Esophagus muscularis mucosa (tissue), 3 donors: ENCODE measurements around the gene SPATA24.

ENCODE experiments used
- CTCF ChIP-seq, 3 experiments: fragments of 200-600 bp in 2 of 3; fragments of 450-650 bp in 1 of 3; sonication (generic) in 2 of 3; IDR thresholded peaks; one replicate each; pipeline ENCODE4 v1.5.1; 2017 to 2019; ENCODE audit warnings: antibody characterized with exemption in 3 of 3, mild to moderate bottlenecking in 2 of 3, moderate library complexity in 1 of 3
- EP300 ChIP-seq: sonication (generic); formaldehyde crosslinking; IDR thresholded peaks from one replicate; pipeline ENCODE4 v1.6.1; 2017; ENCODE audit warnings: antibody characterized with exemption

- no peak for TF ChIP-seq CTCF (IDR thresholded peaks at IDR 0.05)
- TF ChIP-seq EP300 = no peak
These were observed 41.7 kb upstream of the SPATA24 start for GRCh38 chr5:139445325-139446170.
